ENCODE data around the gene PPP2R1B.

PPP2R1B gene

DNA sequence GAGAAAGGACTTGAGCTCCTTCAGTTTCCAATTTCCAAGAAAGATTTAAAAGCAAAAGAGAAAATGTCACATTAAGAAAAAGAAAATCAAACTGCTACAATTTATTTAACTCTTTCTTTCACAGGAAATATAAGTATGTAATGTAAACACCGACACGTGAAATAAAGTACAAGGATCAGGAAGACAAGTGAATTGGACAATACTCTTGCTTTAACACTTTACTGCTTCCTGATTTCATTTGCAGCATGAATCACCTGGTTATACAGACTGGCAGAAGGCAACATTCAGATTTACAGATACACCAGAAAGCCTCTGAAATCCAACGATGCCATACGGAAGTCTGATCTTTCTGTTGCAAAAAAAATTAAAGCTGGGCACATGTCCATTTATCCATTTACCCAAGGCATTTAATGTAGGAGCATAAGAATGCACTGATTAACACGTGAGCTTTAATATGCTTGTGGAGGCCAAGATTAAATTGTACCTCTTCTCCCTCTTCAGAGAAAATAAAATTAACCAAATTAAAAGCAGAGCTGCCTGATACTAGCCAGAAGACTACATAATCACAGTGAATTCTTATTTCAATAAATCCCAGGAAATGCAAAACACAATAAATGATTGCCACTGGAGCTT is 16.0 kb upstream of the PPP2R1B start:
- no peak for DNase-seq (ENCODE audit: low read depth, low spot score)

DNA sequence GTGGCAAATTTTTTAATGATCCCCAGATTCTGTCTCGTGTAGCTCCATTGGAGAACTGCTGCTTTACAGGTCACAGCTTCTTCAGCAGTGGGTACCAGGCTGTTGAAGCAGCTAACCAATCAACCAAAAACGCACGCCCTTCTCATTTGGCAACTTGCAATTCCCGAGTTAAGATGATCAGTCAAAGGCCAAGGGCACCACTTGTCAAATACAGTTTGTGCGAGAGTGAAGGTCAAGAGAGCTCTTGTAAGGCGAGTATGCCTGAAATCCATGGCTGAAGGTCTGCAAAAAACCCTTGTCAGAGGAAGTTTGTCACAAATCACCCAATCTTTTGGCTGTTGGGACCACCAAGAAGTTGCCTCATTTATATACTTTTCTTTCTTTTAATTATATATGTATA is 12.9 kb upstream of the PPP2R1B start:
- DNase-seq (ENCODE audit: low read depth, low spot score): no peak

DNA sequence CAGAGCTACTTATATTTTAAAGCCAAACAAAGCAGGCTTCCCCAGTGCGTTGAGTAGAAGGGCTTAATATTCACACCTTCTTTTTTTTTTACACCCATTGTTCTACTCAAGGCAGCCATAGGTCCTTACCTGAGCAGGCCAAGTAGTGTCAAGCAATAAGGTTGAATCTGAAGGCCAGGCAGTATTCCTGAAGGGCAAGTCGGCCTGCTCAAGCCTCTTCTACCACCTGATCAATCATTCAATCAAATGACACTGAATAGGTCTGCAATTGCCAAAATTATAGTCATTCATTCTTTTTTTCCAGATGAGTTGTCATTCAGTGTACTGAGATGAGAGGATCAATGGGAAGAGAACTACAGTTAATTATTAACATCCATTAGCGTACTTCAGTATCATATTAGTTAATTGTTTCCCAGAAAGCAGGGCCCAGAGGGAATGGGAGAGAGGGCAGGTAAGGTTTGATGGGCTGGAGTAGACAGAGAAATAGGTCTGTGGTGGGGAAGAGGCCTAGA is 11.9 kb upstream of the PPP2R1B start:
- DNase-seq (ENCODE audit: low read depth, low spot score): no peak

DNA sequence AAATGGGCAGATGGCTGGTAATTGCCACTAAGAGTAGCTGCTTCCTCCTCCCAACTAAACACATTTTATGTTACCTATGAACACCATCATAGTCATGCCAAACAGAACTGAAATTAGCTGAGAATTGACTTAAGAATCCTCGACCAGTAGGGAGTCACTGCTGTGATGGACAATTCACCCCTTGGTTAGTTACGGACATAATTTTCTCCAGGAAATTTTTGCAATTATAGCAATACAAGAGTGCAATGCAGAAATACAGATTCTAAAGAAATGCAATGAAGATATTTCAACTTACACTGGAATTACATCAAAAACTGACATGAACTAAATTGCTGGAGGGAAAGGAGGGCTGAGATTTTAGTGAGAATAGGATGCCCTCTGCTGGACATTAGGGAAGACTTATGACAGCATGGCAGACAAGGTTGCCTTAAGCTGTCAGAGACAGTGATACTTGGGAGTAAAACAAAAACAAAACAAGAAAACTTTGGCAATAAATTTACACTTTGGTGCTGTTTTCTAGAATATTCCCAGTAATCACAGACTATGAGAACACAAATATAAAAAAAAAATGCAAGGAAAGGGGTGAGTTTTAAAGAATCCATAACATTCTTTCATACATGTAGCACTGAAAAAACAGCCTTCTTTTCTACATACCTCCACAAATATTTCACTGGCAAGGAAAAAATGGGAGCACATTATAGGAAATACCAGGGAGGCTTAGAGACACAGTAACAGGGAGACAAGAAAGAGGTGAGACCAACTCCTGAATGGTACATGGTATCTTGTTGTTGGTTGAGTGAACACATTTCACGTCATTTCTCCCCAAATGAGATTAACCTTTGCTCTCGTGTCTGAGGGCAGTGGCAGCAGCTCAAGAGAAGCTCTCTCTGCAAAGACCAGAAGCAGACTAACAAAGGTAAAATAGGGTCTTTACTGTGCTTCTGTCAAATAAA is 11.2 kb upstream of the PPP2R1B start:
- no peak for DNase-seq (ENCODE audit: low read depth, low spot score)

DNA sequence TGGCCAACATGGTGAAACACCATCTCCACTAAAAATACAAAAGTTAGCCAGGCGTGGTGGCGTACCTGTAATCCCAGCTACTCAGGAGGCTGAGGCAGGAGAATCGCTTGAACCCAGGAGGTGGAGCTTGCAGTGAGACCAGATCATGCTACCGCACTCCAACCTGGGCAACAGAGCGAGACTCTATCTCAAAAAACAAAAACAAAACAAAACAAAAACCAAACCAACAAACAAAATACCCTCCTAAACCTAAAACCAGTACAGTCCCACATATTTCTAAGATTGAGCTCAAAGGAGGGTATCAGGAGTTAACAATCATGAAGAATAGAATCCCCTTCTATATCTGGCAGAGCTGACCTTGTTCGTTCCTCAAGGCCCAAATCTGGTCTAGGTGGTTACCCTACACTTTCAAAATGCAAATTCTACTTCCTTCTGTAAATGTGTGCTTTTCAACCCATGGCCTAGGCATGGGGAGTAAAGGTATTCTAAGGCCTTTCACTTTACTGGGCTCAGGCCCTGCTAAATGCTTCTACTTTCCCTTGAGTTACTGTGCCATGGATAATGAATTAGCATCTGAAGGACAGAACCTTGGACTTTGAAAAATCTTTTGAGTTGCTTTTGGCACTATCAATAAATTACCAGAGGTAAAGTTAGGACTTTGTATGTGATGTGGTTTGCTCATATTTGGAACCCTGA is 10.4 kb upstream of the PPP2R1B start:
- no peak for DNase-seq (ENCODE audit: low read depth, low spot score)

DNA sequence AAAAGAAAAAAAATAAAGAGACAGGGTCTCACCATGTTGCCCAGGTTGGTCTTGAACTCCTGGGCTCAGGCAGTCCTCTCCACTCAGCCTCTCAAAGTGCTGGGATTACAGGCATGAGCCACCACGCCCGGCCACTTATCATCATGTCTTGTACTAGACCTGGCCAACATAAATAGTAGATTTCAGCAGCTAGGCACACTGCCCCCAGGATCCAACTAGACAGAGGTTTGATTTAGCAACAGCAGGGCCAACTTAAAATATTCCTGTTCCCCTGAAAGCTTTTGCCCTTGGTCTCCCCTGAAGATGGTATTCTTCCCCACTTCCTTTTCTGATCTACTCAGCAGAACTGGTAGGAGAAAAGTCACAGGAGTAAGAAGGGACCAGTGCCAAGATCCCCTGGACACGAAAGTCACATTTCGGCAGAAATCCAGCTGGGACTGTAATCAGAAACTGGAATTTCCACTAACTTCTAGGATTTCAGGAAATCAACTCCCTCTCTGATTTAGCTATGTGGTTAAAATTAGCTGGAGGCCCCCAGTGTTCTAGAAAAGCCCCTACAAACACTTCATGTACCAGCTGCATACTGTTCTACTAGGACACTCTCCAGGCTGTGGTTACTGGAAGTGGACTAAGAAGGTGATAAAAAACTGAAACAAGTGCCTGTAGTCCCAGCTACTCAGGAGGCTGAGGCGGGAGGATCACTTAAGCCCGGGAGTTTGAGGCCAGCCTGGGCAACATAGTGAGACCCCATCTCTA is 8.9 kb upstream of the PPP2R1B start:
- DNase-seq (ENCODE audit: low read depth, low spot score): no peak

DNA sequence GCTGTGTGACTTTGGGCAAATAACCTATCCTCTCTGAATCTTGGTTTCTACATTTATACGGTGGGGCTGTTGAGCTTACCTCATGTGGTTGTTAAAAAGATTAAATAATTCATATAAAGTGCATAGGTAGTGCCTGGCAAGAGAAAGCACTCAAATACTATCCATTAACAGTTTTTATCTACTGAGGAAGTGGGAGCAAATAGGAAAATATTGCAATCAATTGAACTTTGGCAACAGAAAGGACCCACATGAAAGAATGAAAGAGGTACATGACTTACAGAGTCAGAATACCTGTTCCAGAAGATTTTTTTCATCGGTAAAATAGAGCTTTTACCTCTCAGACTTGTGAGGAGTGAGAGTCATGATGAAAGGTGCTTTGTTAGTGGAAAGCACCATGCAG is 6.3 kb upstream of the PPP2R1B start:
- no peak for DNase-seq (ENCODE audit: low read depth, low spot score)

DNA sequence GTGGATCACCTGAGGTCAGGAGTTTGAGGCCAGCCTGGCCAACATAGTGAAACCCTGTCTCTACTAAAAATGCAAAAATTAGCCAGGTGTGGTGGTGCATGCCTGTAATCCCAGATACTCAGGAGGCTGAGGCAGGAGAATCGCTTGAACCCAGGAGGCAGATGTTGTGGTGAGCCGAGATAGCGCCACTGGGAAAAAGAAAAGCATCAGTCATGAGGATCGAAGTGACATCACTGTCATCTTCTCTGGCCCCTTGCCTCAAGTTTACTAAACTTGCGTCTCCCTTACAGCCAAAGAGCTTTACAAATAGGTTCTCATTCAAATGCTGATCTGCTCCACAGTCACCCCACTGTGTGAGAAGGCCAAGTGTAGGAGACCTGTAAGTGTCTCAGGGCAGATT is 5.0 kb upstream of the PPP2R1B start:
- DNase-seq (ENCODE audit: low read depth, low spot score): peak; percentile 42

DNA sequence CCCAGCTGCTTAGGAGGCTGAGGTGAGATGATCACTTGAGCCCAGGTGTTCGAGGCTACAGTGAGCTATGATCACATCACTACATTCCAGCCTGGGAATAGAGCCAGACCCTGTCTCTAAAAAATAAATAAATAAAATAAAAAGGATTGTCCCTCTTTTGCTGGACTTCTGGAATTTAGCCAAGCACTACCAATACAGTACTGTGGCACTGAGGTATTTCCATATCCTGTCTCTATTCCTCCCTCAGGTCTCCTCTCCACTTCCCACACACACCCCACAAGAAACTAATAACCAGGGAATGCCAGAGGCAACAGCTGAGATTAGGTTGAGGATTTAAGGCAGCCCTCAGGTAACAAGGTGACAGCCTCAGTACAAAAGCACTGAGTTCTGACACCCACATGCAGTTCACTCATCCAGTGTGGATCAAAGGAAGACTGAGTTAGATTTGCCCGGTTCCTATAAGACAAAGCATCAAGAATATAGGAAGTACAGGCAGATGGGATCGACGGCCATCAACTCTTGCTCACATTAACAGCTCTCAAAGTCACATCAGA is 4.5 kb upstream of the PPP2R1B start:
- DNase-seq (ENCODE audit: low read depth, low spot score): no peak

DNA sequence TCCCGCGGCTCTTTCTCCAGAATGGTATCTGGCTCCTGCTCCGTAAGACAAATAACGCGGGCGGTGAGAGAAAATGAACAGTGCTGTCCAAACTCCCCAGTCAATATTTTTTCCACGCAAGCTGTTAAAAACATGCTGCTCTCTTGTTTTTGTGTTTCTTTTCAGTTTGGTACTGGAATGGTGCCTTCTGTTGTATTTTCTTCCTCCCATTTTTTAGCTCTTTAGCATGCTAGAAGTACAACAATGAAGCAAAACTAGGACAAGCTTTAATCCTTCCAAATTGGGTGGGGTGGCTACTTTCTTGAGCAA is 599 bp upstream of the PPP2R1B start:
- DNase-seq (ENCODE audit: low read depth, low spot score): no peak

DNA sequence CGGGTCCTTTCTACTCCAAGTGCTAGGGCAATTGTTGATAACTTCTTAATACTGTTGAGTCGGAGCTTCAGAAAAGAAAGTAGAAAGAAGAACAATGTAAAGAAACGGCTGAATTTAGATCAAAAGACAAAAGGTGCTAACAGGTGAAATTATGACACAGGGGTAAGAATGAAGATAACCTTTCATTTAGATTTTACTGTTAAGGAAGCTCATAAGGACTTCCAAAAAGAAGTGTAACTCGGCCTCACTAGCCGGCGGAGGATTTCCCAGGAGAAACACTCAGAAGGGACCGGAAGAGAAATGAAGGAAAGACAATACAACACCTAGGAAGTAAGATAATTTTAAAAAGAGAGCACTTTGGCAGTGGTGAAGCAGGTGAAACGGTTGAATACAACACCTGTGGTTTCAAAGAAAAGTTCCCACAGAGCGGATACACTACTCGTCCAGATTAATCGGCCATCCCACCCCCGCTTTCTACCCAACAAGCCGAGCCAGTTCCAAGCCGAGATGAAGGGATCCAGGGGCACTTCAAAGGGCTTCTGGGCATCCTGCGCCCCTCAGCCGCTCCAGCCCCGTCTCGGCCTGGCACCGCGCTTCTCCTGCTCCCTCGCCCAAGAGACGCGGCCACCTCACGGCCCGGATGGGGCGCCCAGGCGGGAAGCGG is 737 bp downstream of the PPP2R1B start:
- no peak for DNase-seq (ENCODE audit: low read depth, low spot score)

DNA sequence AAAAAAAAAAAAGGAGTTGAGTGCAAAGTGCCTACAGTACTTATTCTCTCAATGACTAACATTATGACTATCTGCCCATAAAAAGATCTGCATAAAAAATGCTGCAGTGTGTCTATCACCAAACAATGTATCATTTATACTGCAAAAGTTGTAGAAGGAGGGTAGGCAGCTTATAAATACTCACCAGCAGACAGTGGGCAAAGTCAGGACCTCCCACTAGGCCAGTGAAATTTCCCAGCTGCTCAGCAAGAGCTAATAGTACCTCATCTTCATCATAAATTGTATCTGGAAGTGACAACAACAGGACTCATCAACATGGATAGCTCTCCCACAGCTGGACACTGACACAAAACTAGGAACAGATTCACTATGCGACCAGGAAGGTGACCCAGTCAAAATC is 1.6 kb downstream of the PPP2R1B start:
- DNase-seq (ENCODE audit: low read depth, low spot score): no peak

DNA sequence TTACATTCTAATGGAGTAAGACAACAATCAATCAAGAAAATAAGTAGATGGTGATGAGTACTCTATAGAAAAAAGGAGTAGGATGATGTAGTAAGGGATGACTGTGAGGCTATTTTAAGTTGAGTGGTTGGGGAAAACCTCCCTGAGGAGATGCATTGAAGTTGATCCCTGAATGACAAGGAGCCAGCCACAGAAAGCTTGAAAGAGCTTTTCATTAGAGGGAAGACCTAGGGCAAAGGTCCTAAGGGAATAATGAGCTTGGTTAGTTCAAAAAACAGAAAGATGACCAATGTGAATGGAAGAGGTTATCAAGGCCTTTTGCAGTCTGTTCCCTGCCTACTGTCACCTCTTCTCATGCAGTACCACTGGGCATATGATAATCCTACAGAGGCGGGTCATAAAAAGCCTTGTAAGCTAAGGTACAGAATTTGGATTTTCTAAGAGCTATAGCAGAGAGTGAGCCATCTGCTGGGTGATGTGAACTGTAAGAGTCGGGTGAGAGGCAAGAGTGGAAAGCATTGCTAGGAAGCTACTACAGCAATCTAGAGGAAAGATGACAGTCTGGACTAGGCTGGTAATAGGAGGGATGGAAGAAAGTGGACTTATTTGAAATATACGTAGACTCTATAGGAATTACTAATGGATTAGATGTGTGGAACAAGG is 3.1 kb downstream of the PPP2R1B start:
- no peak for DNase-seq (ENCODE audit: low read depth, low spot score)

DNA sequence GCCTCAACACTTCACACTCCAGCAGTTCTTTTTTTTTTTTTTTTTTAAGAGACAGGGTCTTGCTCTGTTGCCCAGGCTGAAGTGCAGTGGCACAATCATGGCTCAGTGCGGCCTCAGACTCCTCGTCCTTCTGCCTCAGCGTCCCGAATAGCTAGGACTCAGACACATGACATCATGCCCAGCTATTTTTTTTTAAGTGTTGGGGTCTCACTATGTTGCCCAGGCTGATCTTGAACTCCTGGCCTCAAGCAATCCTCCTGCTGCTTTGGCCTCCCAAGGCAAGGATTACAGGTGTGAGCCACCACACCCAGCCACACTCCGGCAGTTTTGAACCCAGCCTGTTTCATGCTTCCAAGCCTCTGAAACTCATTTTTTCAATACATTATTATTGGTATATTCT is 3.7 kb downstream of the PPP2R1B start:
- DNase-seq (ENCODE audit: low read depth, low spot score): no peak

DNA sequence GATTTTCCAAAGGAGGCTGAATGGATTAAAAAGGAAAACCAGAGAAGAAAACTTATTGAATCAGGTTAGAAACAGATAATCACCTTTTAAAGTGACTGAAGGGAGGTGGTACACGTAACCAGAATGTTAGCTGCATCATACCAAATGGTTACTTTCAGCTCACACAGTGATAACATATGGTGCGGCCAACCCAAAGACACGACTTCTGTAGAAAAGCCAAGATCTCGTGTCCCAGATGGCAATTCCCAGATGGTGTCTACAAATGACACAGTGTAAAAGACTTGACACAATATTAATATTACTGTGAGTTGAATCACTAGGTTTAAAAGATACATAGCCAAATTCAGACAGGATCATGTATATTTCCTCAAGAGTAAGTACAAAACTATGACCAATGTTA is 5.2 kb downstream of the PPP2R1B start:
- DNase-seq (ENCODE audit: low read depth, low spot score): no peak

DNA sequence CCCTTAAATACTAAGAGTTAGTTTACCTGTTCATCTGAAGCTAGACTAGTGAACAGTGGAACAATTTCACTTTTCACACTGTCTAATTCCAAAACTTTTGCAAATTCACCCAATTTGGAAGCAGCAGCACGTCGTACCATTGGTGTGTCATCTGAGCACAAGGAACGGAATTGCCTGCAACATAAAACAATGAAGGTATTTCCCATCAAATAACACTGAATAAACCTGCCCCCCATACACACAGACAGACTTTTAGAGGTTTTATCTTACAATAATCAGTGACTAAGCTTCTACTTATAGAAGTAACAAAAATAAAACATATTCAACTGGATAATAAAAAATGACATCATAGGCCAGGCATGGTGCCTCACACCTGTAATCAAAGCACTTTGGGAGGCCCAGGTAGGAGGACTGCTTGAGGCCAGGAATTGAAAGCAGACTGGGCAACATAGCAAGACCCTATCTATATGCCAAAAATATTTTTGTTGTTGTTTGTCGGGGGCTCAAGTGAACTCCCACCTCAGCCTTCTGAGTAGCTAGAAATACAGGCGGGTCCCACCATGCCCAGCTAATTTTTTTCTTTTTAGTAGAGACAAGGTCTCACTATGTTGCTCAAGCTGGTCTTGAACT is 6.3 kb downstream of the PPP2R1B start:
- DNase-seq (ENCODE audit: low read depth, low spot score): no peak

DNA sequence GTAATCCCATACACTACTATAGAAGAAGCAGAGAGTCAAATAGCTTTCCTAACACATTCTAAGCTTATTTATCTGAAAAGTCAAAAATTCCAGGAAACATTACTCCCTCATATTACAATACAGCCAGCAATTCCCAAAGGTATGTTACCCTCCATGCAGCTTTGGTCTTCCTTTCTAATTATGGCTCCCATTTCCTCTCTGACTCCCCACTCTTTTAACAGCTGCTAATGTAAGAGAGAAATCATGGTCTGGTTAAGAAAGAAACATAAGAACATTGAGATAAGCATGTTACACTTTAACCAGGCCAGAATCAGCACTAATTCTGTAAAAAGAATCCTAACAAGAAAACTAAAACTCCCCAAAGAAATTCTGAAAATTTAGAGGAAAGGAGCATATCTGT is 6.8 kb downstream of the PPP2R1B start:
- DNase-seq (ENCODE audit: low read depth, low spot score): no peak

DNA sequence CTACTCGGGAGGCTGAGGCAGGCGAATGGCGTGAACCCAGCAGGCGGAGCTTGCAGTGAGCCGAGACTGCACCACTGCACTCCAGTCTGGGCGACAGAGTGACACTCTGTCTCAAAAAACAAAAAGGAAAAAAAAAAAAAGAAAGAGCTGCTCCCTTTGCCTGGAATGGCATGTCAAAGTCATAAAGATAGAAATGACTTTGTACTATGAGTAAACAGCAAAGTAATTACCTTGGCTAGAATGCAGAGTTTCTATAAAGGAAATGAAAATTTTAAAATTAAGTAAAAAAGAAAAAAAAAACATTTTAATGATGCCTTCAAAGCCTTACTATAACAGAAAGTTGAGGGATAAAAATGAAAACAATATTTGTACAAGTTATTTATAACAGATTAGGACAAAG is 10.1 kb downstream of the PPP2R1B start:
- DNase-seq (ENCODE audit: low read depth, low spot score): no peak

DNA sequence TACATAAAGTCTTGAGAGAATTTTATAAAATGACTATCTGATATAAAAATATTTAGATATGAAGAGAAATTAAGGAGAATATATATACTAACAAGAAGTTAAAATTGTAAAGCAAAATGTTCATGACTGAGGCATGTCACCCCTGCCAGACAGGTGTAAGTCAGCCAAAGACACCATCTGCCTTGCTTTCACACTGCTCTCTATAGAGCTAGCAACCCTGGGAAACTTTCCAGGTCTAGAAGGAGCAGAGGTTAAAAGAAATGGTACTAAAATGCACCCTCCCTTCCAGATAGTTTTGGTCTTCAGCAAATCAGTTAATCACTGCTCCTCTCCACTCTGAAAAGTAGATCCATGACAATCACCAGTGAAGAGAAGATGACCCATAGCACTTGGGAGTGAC is 16.5 kb downstream of the PPP2R1B start:
- DNase-seq (ENCODE audit: low read depth, low spot score): no peak
